Mammary microvascular endothelial cell (primary cell): ENCODE measurements around the gene MXD4. TPM values are rescaled to one million over a fixed set of nuclear protein-coding genes. Genes with fewer than 3 reads are reported as not detected.

ENCODE experiments used
- total RNA-seq: library from RNA; depleted of rRNA; stranded (reverse); fragments of >200 nt; gene quantifications from 2 replicates; pipeline ENCODE4 v1.2.3, GENCODE V29; 2015

Gene MXD4, protein sequence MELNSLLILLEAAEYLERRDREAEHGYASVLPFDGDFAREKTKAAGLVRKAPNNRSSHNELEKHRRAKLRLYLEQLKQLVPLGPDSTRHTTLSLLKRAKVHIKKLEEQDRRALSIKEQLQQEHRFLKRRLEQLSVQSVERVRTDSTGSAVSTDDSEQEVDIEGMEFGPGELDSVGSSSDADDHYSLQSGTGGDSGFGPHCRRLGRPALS
- total RNA-seq, result 58.5 and 64.4 TPM in 2 replicates

DNA sequence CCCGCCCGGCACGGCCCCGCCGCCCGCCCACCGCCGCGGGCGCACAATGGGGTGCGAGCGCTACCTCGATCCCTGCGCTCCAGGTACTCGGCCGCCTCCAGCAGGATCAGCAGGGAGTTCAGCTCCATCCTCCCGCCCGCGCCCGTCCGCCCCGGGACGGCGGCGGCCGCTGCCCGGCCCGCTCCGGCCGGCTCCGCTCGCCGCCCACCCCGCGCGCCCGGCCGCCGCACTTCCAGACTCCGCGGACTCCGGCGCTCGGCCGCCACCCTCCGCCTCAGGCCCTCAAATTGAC is at the start of gene MXD4:
Gene MXD4 (minus strand): TSS at position 257 of the 292 bp plus-strand sequence. CDS start 129 bp downstream, at position 128.

GRCh38 chr4:2241410-2242353 is 20.2 kb downstream of the MXD4 start, which contains the start of the genes HAUS3 and POLN:
Gene HAUS3 (minus strand): TSS chr4:2242121. CDS start chr4:2240946, 1,175 bp downstream.
Gene POLN (minus strand): TSS chr4:2242121. CDS start chr4:2229231, 12,890 bp downstream.

Other genes with a start within 250 kb of the MXD4 start
- not detected in 2 replicates for gene NAT8L, start 202.8 kb downstream of the MXD4 start, total RNA-seq
- 10.8 and 15.5 TPM in 2 replicates for gene HAUS3, start 20.0 kb downstream of the MXD4 start, total RNA-seq
- 1.2 and 1.5 TPM in 2 replicates for gene POLN, start 20.0 kb downstream of the MXD4 start, total RNA-seq
- 5.3 and 8.6 TPM in 2 replicates for gene ZFYVE28, start 156.5 kb upstream of the MXD4 start, total RNA-seq
- gene CFAP99, start 156.8 kb upstream of the MXD4 start, total RNA-seq, result not detected in 2 replicates
- 40.0 and 51.1 TPM in 2 replicates for gene RNF4, start 207.0 kb upstream of the MXD4 start, total RNA-seq